ENCODE results near the gene ATAD3A. TPM values are rescaled to one million over a fixed set of nuclear protein-coding genes. Genes with fewer than 3 reads are reported as not detected.
"Not testable (repeated sequence)": the region's sequence is repeated elsewhere in the genome, so short reads cannot be mapped to it uniquely, and the experiment has no call there.

ATAD3A gene
- total and polyA plus RNA-seq, 2 experiments from 2014 or later = 36.5 to 80.3 TPM

- H2AFZ ChIP-seq; H3K27me3 ChIP-seq (ENCODE audit: insufficient read depth); H3K27ac Mint-ChIP-seq; H3K79me2 ChIP-seq (replicated peaks; ENCODE audit: insufficient read depth); H3K9me3 Mint-ChIP-seq; H3K9me2 ChIP-seq (ENCODE audit: insufficient read depth); H3K4me3 ChIP-seq; H3K4me2 ChIP-seq; H3K4me1 Mint-ChIP-seq; H3F3A ChIP-seq (replicated peaks; ENCODE audit: low read depth); H3K27ac ChIP-seq (ENCODE audit: low read depth); H4K20me1 ChIP-seq (replicated peaks; ENCODE audit: insufficient read depth); H3K4me3 Mint-ChIP-seq; H3K27me3 Mint-ChIP-seq (ENCODE audit: insufficient read depth, low read depth, poor library complexity); ATAC-seq; H3K36me3 ChIP-seq (ENCODE audit: insufficient read depth); H3K4me1 ChIP-seq (ENCODE audit: insufficient read depth); DNase-seq (ENCODE audit: low spot score): not testable (repeated sequence)
- peaks cover 36% of the 10 kb centered on the region for H3K36me3 Mint-ChIP-seq (ENCODE audit: low read depth)
Measured at GRCh38 chr1:1522536-1522935, 10.6 kb downstream of the ATAD3A start.

DNA sequence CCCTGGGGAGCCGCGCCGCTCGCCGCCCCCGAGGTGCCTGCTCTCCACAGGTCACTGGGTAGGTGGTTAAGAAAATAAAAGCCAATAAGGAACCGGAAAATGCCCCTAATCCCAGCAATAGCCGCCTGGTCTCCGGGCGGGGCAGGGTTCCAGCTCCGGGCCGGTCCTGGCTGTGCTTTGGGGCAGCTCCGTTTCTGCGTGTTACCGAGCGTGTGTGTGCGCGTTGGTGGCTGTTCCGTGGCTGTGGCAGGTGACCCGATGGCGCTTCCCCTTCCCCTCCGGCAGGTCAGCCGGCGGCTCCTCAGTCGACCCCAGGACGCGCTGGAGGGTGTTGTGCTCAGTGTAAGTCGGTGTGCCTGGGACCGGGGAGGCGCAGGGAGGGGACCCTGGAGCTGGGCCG is 11.3 kb downstream of the ATAD3A start:
- not testable (repeated sequence) for H3K27ac Mint-ChIP-seq; H3K79me2 ChIP-seq (replicated peaks; ENCODE audit: insufficient read depth); H3K36me3 ChIP-seq (ENCODE audit: insufficient read depth); H3K4me3 ChIP-seq; H3K27me3 Mint-ChIP-seq (ENCODE audit: insufficient read depth, low read depth, poor library complexity); H2AFZ ChIP-seq; H3K4me3 Mint-ChIP-seq; H3K27me3 ChIP-seq (ENCODE audit: insufficient read depth); H4K20me1 ChIP-seq (replicated peaks; ENCODE audit: insufficient read depth); H3F3A ChIP-seq (replicated peaks; ENCODE audit: low read depth); H3K9me3 Mint-ChIP-seq; H3K4me1 Mint-ChIP-seq; DNase-seq (ENCODE audit: low spot score); H3K4me2 ChIP-seq; H3K9me2 ChIP-seq (ENCODE audit: insufficient read depth); H3K4me1 ChIP-seq (ENCODE audit: insufficient read depth); ATAC-seq; H3K27ac ChIP-seq (ENCODE audit: low read depth)
- H3K36me3 Mint-ChIP-seq (ENCODE audit: low read depth) = peaks cover 37% of the 10 kb centered on the region

GRCh38 chr1:1523651-1524050 is 11.7 kb downstream of the ATAD3A start:
- H4K20me1 ChIP-seq (replicated peaks; ENCODE audit: insufficient read depth); DNase-seq (ENCODE audit: low spot score); H3F3A ChIP-seq (replicated peaks; ENCODE audit: low read depth); H3K4me3 ChIP-seq; H3K27ac Mint-ChIP-seq; H2AFZ ChIP-seq; ATAC-seq; H3K27ac ChIP-seq (ENCODE audit: low read depth); H3K9me3 Mint-ChIP-seq; H3K4me2 ChIP-seq; H3K36me3 ChIP-seq (ENCODE audit: insufficient read depth); H3K4me1 ChIP-seq (ENCODE audit: insufficient read depth); H3K27me3 ChIP-seq (ENCODE audit: insufficient read depth); H3K4me1 Mint-ChIP-seq; H3K4me3 Mint-ChIP-seq; H3K79me2 ChIP-seq (replicated peaks; ENCODE audit: insufficient read depth); H3K27me3 Mint-ChIP-seq (ENCODE audit: insufficient read depth, low read depth, poor library complexity); H3K9me2 ChIP-seq (ENCODE audit: insufficient read depth): not testable (repeated sequence)
- peaks cover 35% of the 10 kb centered on the region for H3K36me3 Mint-ChIP-seq (ENCODE audit: low read depth)

- H4K20me1 ChIP-seq (replicated peaks; ENCODE audit: insufficient read depth); H3K27me3 ChIP-seq (ENCODE audit: insufficient read depth); H3K4me1 ChIP-seq (ENCODE audit: insufficient read depth); H3K27ac ChIP-seq (ENCODE audit: low read depth); H3K79me2 ChIP-seq (replicated peaks; ENCODE audit: insufficient read depth); H3K4me3 ChIP-seq; H3K4me2 ChIP-seq; H3K27ac Mint-ChIP-seq; DNase-seq (ENCODE audit: low spot score); H3F3A ChIP-seq (replicated peaks; ENCODE audit: low read depth); H3K4me3 Mint-ChIP-seq; H2AFZ ChIP-seq; H3K4me1 Mint-ChIP-seq; H3K9me3 Mint-ChIP-seq; H3K27me3 Mint-ChIP-seq (ENCODE audit: insufficient read depth, low read depth, poor library complexity); H3K36me3 ChIP-seq (ENCODE audit: insufficient read depth); ATAC-seq; H3K9me2 ChIP-seq (ENCODE audit: insufficient read depth): not testable (repeated sequence)
- H3K36me3 Mint-ChIP-seq (ENCODE audit: low read depth) = peaks cover 41% of the 10 kb centered on the region; the same call in 2 of the 3 replicates
Measured at GRCh38 chr1:1524750-1525383, 12.9 kb downstream of the ATAD3A start.

DNA sequence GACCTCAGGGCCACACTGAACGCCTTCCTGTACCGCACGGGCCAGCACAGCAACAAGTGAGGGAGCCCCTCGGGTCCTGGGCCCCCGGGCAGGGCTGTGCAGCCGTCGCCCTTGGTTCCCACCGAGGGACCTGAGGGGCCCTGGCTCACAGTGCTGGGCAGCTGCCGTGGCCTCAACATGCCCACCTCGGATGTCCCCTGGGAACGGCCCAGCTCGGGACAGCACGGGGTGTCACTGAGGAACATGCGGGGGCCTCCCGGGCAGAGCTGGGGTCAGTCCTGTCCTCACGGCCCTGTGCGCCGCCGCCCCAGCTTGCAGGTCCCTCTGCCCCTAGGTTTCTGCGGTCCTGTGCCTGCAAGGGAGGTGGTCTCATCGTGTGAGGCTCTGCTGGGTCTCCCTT is 14.5 kb downstream of the ATAD3A start:
- H3K27me3 ChIP-seq (ENCODE audit: insufficient read depth); H3K4me3 ChIP-seq; H3K27me3 Mint-ChIP-seq (ENCODE audit: insufficient read depth, low read depth, poor library complexity); H3F3A ChIP-seq (replicated peaks; ENCODE audit: low read depth); H3K9me3 Mint-ChIP-seq; H3K4me3 Mint-ChIP-seq; H3K9me2 ChIP-seq (ENCODE audit: insufficient read depth); H3K79me2 ChIP-seq (replicated peaks; ENCODE audit: insufficient read depth); DNase-seq (ENCODE audit: low spot score); H3K4me2 ChIP-seq; H3K27ac ChIP-seq (ENCODE audit: low read depth); H3K27ac Mint-ChIP-seq; H2AFZ ChIP-seq; H4K20me1 ChIP-seq (replicated peaks; ENCODE audit: insufficient read depth); H3K4me1 Mint-ChIP-seq; H3K36me3 ChIP-seq (ENCODE audit: insufficient read depth); H3K4me1 ChIP-seq (ENCODE audit: insufficient read depth); ATAC-seq: not testable (repeated sequence)
- peaks cover 48% of the 10 kb centered on the region; the same call in 2 of the 3 replicates for H3K36me3 Mint-ChIP-seq (ENCODE audit: low read depth)

All from GM23338 (cell line).